IPS DF 6.9 (cell line): ENCODE data around the gene AKR1B1.
A peak's percentile ranks its signal among the peaks of the same experiment; 100 is the strongest.

Experiments
- DNase-seq: peaks from one replicate; pipeline ENCODE4 v3.0.0-alpha.2; 2013; ENCODE audit warnings: low read depth, low spot score
- H3K27ac ChIP-seq: one replicate; pipeline ENCODE4 v1.5.1; 2013; ENCODE audit warnings: low read length, control low read depth
- H3K27me3 ChIP-seq: 2 replicates; pipeline ENCODE4 v1.6.1; 2013; ENCODE audit warnings: mild to moderate bottlenecking, low read length; ENCODE audit not compliant: control insufficient read depth, insufficient read depth
- H3K36me3 ChIP-seq: 2 replicates; pipeline ENCODE4 v1.6.1; 2013; ENCODE audit warnings: low read length; ENCODE audit not compliant: control insufficient read depth, insufficient read depth
- H3K4me1 ChIP-seq: 2 replicates; pipeline ENCODE4 v1.6.1; 2013; ENCODE audit warnings: low read length; ENCODE audit not compliant: control insufficient read depth, insufficient read depth
- H3K4me3 ChIP-seq: 2 replicates; pipeline ENCODE4 v1.5.1; 2013; ENCODE audit warnings: mild to moderate bottlenecking, low read length
- H3K9me3 ChIP-seq: 2 replicates; pipeline ENCODE4 v1.6.1; 2013; ENCODE audit warnings: low read length, inconsistent platforms; ENCODE audit not compliant: control insufficient read depth, insufficient read depth
- WGBS: extraction: QIAGEN DNeasy Blood & Tissue Kit; methylation state at CpG from one replicate; pipeline ENCODE4 v1.1.7; 2013; ENCODE audit warnings: mixed read lengths, missing lambda C conversion rate; ENCODE audit not compliant: insufficient read length, insufficient coverage; 5-methylcytosine and 5-hydroxymethylcytosine counted together

Gene AKR1B1

GRCh38 chr7:134470864-134471263, 12.0 kb upstream of the AKR1B1 start:
- no peak overlapping the region for H3K27ac ChIP-seq
- no peaks in the 10 kb centered on the region for H3K9me3 ChIP-seq
- H3K27me3 ChIP-seq: no peaks in the 10 kb centered on the region
- no CpG with 5 or more reads among the region's 4 CpGs for WGBS
- H3K4me3 ChIP-seq: no peak overlapping the region
- DNase-seq: no peak
- no peaks in the 10 kb centered on the region for H3K4me1 ChIP-seq
- no peaks in the 10 kb centered on the region for H3K36me3 ChIP-seq

DNA sequence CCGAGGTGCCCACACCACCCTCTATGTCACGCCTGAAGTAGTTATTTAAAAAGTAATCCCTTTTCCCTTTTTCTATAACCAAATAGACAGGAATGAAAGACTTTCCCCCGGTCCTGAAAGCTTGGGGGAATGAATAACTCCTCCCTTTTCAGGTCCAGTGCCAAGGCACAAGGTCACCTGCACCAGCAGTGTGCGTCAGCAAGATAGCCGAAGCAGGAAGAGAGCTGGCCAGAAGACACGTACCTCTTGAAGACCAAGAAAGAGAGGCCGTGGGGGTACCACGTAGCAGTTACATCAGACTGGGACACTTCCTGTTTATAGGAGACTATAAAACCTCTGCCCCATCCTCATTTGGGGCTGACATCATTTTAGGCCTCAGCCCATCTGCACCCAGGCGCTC, 10.7 kb upstream of the AKR1B1 start:
- Histone ChIP-seq H3K27me3 (no peaks in the 10 kb centered on the region), H3K27ac (no peak overlapping the region), H3K4me1 (no peaks in the 10 kb centered on the region), H3K36me3 (no peaks in the 10 kb centered on the region), H3K4me3 (no peak overlapping the region), H3K9me3 (no peaks in the 10 kb centered on the region)
- WGBS: no CpG with 5 or more reads among the region's 9 CpGs
- no peak for DNase-seq

DNA sequence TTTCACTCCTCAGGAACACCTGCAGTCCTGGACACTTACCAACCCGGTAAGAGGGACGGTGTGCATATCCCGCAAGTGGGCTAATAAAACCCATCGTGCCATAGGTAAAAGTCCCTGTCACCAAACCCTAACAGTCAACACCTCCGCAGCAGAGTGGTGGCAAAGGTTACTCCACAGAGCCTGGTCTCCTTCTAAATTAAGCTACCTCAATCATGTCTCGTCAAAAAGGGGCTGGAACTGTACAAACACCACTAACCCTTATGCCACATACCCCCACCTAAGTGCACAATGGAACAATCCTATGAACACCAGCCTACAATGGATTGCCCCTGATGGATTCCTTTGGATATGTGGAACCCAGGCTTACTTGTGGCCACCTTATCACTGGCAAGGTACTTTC, 9.6 kb upstream of the AKR1B1 start:
- Histone ChIP-seq H3K9me3 (no peaks in the 10 kb centered on the region), H3K27me3 (no peaks in the 10 kb centered on the region), H3K27ac (no peak overlapping the region), H3K36me3 (no peaks in the 10 kb centered on the region), H3K4me1 (no peaks in the 10 kb centered on the region), H3K4me3 (no peak overlapping the region)
- WGBS: no CpG with 5 or more reads among the region's 6 CpGs
- DNase-seq: no peak

GRCh38 chr7:134468054-134468453, 9.2 kb upstream of the AKR1B1 start:
- no peaks in the 10 kb centered on the region for H3K9me3 ChIP-seq

GRCh38 chr7:134465491-134465890, 6.6 kb upstream of the AKR1B1 start:
- no peak overlapping the region for H3K4me3 ChIP-seq
- H3K9me3 ChIP-seq: no peaks in the 10 kb centered on the region
- no peak for DNase-seq
- H3K27ac ChIP-seq: no peak overlapping the region
- WGBS: no CpG with 5 or more reads among the region's 6 CpGs
- H3K4me1 ChIP-seq: no peaks in the 10 kb centered on the region
- H3K36me3 ChIP-seq: no peaks in the 10 kb centered on the region
- H3K27me3 ChIP-seq: no peaks in the 10 kb centered on the region

More at GRCh38 chr7:134468054-134468453, 9.2 kb upstream of the AKR1B1 start:
- H3K36me3 ChIP-seq: no peaks in the 10 kb centered on the region
- H3K4me3 ChIP-seq: no peak overlapping the region
- no peaks in the 10 kb centered on the region for H3K27me3 ChIP-seq
- WGBS: no CpG with 5 or more reads among the region's 6 CpGs
- no peak overlapping the region for H3K27ac ChIP-seq
- no peaks in the 10 kb centered on the region for H3K4me1 ChIP-seq
- no peak for DNase-seq

DNA sequence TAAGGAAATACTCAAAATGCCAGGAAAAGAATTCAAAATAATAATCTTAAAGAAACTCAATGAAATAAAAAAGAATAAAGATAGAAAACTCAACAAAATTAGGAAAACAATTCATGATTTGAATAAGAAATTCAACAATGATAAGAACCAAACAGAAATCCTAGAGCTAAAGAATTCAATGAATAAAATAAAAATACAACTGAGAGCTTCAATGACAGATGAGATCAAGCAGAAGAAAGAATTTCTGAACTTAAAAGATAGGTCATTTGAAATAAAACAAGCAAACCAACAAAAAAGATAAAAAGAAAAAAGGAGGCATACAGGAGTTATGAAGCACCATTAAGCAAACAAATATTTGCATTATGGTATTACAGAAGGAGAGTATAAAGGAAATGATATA, 5.6 kb upstream of the AKR1B1 start:
- Histone ChIP-seq H3K27ac (no peak overlapping the region), H3K4me1 (no peaks in the 10 kb centered on the region), H3K27me3 (no peaks in the 10 kb centered on the region), H3K9me3 (no peaks in the 10 kb centered on the region), H3K36me3 (no peaks in the 10 kb centered on the region), H3K4me3 (no peak overlapping the region)
- DNase-seq: no peak

DNA sequence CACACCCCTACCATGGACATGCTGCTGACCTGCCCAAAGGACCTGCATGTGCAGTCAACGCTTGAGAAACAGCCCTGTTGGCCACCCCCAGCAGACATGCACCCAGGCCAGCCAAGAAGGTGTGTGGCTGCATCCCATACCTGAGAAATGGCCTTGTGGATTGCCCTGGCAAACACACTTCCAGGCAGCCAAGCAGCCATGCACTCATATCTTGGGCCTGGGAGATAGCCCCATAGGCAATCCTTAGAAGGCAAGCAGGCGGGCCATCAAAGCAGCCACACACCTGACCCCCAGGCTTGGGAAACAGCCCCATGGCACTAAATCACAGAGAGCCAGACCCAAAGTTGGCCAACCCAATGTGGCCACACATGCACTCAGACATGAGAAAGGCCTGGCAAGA, 4.9 kb upstream of the AKR1B1 start:
- WGBS: no CpG with 5 or more reads among the region's 2 CpGs
- Histone ChIP-seq H3K27me3 (no peaks in the 10 kb centered on the region), H3K27ac (no peak overlapping the region), H3K36me3 (no peaks in the 10 kb centered on the region), H3K9me3 (no peaks in the 10 kb centered on the region), H3K4me1 (no peaks in the 10 kb centered on the region), H3K4me3 (no peak overlapping the region)
- no peak for DNase-seq

- Histone ChIP-seq H3K27me3 (no peaks in the 10 kb centered on the region), H3K36me3 (no peaks in the 10 kb centered on the region), H3K4me1 (no peaks in the 10 kb centered on the region), H3K4me3 (no peak overlapping the region), H3K27ac (no peak overlapping the region), H3K9me3 (no peaks in the 10 kb centered on the region)
- WGBS: no CpG with 5 or more reads among the region's 5 CpGs
- no peak for DNase-seq
Measured at GRCh38 chr7:134462337-134462925, 3.5 kb upstream of the AKR1B1 start.

GRCh38 chr7:134461916-134462315, 3.0 kb upstream of the AKR1B1 start:
- H3K9me3 ChIP-seq: no peaks in the 10 kb centered on the region
- WGBS: no CpG with 5 or more reads among the region's 1 CpG
- H3K27ac ChIP-seq: no peak overlapping the region
- no peak overlapping the region for H3K4me3 ChIP-seq
- DNase-seq: no peak
- H3K27me3 ChIP-seq: no peaks in the 10 kb centered on the region
- H3K36me3 ChIP-seq: no peaks in the 10 kb centered on the region
- H3K4me1 ChIP-seq: no peaks in the 10 kb centered on the region

- no CpG with 5 or more reads among the region's 2 CpGs for WGBS
- Histone ChIP-seq H3K9me3 (no peaks in the 10 kb centered on the region), H3K4me1 (no peaks in the 10 kb centered on the region), H3K27ac (no peak overlapping the region), H3K27me3 (no peaks in the 10 kb centered on the region), H3K4me3 (no peak overlapping the region), H3K36me3 (no peaks in the 10 kb centered on the region)
- DNase-seq: no peak
Measured at GRCh38 chr7:134459981-134460380, 1.1 kb upstream of the AKR1B1 start.

GRCh38 chr7:134458341-134458805, 527 bp downstream of the AKR1B1 start:
- no peak overlapping the region for H3K27ac ChIP-seq
- H3K4me1 ChIP-seq: no peaks in the 10 kb centered on the region
- peak overlapping the region; percentile 91 for H3K4me3 ChIP-seq
- H3K9me3 ChIP-seq: no peaks in the 10 kb centered on the region
- no CpG with 5 or more reads among the region's 37 CpGs for WGBS
- no peak for DNase-seq
- no peaks in the 10 kb centered on the region for H3K27me3 ChIP-seq
- no peaks in the 10 kb centered on the region for H3K36me3 ChIP-seq
